HFFc6 (cell line): ENCODE data around the gene SLC16A1. TPM values are rescaled to one million over a fixed set of nuclear protein-coding genes. Genes with fewer than 3 reads are reported as not detected.

ENCODE experiments used
- DNase-seq: peaks from one replicate; pipeline ENCODE4 v3.0.0-alpha.2; 2018
- H3K27ac Mint-ChIP-seq: 2 replicates; pipeline ENCODE4 v1.8.0; 2020; ENCODE audit warnings: mild to moderate bottlenecking, mixed read lengths
- H3K27me3 Mint-ChIP-seq: 2 replicates; pipeline ENCODE4 v1.8.0; 2021; ENCODE audit warnings: mild to moderate bottlenecking, moderate library complexity, mixed read lengths; ENCODE audit not compliant: insufficient read depth
- H3K36me3 Mint-ChIP-seq: 2 replicates; pipeline ENCODE4 v1.8.0; 2021; ENCODE audit warnings: low read depth, mixed read lengths
- H3K4me1 Mint-ChIP-seq: 2 replicates; pipeline ENCODE4 v1.8.0; 2020; ENCODE audit warnings: low read depth, mixed read lengths
- H3K4me3 Mint-ChIP-seq: 2 replicates; pipeline ENCODE4 v1.8.0; 2020; ENCODE audit warnings: mild to moderate bottlenecking, moderate library complexity, mixed read lengths
- H3K9me3 Mint-ChIP-seq: 2 replicates; pipeline ENCODE4 v1.8.0; 2020; ENCODE audit warnings: mild to moderate bottlenecking, mixed read lengths
- long read RNA-seq: library from polyadenylated mRNA; unstranded; transcript quantifications from one replicate; pipeline ENCODE4 v2.0.0, GENCODE V29; 2019
- total RNA-seq, 6 experiments: library from RNA; stranded (reverse); fragmentation: NEBNext Ultra II Directional; extraction: Animal tissue kit (Norgen Biotek cat#: 25700); gene quantifications; 2 replicates in 1 of 6; 3 replicates in 5 of 6; pipeline ENCODE4 v1.2.3, GENCODE V29; 2021
- TF ChIP-seq, protein P1 (sequence below): fragments of 200-600 bp; sonication (generic); IDR thresholded peaks from 2 replicates; pipeline ENCODE4 v1.5.0; 2021; ENCODE audit warnings: antibody characterized with exemption, mild to moderate bottlenecking

SLC16A1 gene, protein sequence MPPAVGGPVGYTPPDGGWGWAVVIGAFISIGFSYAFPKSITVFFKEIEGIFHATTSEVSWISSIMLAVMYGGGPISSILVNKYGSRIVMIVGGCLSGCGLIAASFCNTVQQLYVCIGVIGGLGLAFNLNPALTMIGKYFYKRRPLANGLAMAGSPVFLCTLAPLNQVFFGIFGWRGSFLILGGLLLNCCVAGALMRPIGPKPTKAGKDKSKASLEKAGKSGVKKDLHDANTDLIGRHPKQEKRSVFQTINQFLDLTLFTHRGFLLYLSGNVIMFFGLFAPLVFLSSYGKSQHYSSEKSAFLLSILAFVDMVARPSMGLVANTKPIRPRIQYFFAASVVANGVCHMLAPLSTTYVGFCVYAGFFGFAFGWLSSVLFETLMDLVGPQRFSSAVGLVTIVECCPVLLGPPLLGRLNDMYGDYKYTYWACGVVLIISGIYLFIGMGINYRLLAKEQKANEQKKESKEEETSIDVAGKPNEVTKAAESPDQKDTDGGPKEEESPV
- 10 to 100 TPM; 61.0 to 95.0 (median 69.4) TPM for total RNA-seq
- long read RNA-seq, transcript SLC16A1-201 (5 exons, 3,910 nt) = major isoform, 21 of 60 reads
- long read RNA-seq, partial matches to known transcripts = 9 of 60 reads
- long read RNA-seq, other reads (novel, unspliced or antisense) = 30 of 60 reads

DNA sequence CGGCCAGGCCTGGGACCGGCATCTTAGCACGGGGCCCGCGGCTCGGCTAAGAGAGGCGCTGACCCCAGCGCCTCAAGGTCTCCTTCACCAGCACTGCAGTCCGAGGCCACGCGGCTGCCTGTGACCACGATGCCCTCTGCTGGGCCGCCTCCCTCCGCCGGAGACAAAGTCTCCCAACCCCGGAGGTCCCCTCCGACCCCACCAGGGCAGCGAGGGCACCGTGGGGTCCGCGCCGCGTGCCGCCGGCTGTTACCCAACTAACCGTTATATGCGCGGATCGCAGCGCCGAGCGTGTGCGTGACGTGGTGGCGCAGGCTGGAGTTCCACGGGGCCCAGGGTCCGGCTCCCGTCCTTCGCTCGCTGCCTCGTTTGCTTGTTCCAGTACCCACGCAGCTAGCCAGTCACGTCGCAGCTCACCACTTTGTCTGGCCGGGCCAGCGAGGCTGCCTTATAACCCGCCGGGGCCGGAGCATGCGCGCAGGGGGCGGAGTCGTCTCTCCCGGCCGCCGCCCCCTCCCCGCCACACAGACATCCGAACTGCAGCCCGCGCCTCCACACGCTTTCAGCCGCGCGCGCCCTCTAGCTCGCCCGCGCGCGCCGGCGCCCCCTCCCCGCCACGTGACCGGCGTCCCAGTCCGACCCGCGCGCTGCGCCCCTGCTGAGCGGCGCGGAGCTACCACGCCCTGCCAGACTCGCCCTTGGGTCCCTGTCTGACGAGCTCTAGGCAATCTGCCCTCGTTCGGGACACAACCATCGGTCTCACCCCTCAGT lies at the start of gene SLC16A1:
SLC16A1 (minus strand) TSS at position 424 of the 771 bp plus-strand sequence. CDS start 26,888 bp downstream, outside the sequence.
- peaks cover 62% of the 10 kb centered on the region for H3K4me1 Mint-ChIP-seq
- H3K27me3 Mint-ChIP-seq = peaks cover 4% of the 10 kb centered on the region
- TF ChIP-seq, protein P1, sequence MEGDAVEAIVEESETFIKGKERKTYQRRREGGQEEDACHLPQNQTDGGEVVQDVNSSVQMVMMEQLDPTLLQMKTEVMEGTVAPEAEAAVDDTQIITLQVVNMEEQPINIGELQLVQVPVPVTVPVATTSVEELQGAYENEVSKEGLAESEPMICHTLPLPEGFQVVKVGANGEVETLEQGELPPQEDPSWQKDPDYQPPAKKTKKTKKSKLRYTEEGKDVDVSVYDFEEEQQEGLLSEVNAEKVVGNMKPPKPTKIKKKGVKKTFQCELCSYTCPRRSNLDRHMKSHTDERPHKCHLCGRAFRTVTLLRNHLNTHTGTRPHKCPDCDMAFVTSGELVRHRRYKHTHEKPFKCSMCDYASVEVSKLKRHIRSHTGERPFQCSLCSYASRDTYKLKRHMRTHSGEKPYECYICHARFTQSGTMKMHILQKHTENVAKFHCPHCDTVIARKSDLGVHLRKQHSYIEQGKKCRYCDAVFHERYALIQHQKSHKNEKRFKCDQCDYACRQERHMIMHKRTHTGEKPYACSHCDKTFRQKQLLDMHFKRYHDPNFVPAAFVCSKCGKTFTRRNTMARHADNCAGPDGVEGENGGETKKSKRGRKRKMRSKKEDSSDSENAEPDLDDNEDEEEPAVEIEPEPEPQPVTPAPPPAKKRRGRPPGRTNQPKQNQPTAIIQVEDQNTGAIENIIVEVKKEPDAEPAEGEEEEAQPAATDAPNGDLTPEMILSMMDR = peak; percentile 63; the same call in 1 of the 2 replicates
- peaks cover 36% of the 10 kb centered on the region for H3K36me3 Mint-ChIP-seq
- H3K9me3 Mint-ChIP-seq = no peaks in the 10 kb centered on the region
- DNase-seq = peak; percentile 92
- H3K4me3 Mint-ChIP-seq = peak within 1 kb of the TSS; percentile 97
- peak within 1 kb of the TSS; percentile 98 for H3K27ac Mint-ChIP-seq

DNA sequence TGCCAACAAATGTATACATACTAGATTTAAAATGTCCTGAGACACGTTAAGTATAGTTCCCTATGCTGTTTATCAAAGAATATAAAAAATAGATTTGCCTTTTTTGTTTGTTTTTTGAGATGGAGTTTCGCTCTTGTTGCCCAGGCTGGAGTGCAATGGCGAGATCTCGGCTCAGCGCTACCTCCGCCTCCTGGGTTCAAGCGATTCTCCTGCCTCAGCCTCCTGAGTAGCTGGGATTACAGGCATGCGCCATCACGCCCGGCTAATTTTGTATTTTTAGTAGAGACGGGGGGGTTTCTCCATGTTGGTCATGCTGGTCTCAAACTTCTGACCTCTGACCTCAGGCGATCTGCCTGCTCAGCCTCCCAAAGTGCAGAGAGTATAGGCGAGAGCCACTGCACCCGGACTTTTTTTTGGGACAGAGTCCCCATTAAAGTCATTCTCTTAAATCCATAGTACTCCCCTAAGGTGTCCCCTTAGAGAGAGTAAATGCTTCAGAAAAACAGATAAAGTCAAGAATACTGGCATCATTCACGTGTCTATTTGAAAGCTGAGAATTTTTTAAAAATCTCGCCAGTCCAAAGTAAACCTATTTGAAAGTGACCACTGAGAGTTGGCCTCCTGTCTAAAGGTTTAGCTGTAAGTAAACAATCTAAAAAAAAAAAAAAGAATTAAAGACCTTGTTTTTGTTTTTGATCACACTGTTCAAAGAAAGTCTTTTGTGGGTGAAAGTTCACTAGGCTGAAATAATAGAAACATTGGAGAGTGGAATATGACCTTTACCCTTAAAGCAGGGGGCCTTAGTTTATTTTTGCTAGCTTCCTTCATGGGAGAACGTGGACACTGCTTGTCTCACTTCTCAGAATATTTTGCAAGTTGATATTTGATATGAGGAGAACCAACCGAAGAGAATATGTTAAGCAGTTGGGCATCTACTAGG lies 48.0 kb upstream of the SLC16A1 start:
- H3K9me3 Mint-ChIP-seq = no peaks in the 10 kb centered on the region
- peaks cover 9% of the 10 kb centered on the region for H3K36me3 Mint-ChIP-seq
- H3K4me3 Mint-ChIP-seq = no peak overlapping the region
- TF ChIP-seq, protein P1 = no peak
- H3K27me3 Mint-ChIP-seq = no peaks in the 10 kb centered on the region
- no peak for DNase-seq
- H3K4me1 Mint-ChIP-seq = peaks cover under 1% of the 10 kb centered on the region; the same call in 1 of the 2 replicates
- H3K27ac Mint-ChIP-seq = no peak overlapping the region

DNA sequence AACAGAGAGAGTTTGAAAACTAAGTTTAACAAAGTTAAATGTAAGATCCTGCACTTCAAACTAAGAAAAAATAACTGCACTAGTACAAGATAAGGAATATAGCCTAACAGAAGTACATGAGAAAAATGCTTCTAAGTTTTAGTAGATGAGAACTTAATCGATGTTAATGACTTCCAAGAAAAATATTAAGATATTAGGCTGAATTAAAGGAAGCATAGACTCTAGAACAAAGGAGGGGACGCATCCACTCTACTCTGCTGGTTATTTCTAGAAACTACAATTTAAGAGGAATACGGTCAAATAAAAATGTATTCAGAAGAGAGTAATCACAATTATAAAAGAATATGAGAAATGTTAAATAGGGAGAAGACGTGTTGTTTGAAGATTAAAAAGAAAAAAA lies 46.3 kb upstream of the SLC16A1 start:
- H3K9me3 Mint-ChIP-seq = no peaks in the 10 kb centered on the region
- TF ChIP-seq, protein P1 = no peak
- no peak overlapping the region for H3K4me3 Mint-ChIP-seq
- peaks cover 10% of the 10 kb centered on the region for H3K36me3 Mint-ChIP-seq
- no peak for DNase-seq
- no peaks in the 10 kb centered on the region for H3K27me3 Mint-ChIP-seq
- peaks cover 6% of the 10 kb centered on the region; the same call in 1 of the 2 replicates for H3K4me1 Mint-ChIP-seq
- no peak overlapping the region for H3K27ac Mint-ChIP-seq

DNA sequence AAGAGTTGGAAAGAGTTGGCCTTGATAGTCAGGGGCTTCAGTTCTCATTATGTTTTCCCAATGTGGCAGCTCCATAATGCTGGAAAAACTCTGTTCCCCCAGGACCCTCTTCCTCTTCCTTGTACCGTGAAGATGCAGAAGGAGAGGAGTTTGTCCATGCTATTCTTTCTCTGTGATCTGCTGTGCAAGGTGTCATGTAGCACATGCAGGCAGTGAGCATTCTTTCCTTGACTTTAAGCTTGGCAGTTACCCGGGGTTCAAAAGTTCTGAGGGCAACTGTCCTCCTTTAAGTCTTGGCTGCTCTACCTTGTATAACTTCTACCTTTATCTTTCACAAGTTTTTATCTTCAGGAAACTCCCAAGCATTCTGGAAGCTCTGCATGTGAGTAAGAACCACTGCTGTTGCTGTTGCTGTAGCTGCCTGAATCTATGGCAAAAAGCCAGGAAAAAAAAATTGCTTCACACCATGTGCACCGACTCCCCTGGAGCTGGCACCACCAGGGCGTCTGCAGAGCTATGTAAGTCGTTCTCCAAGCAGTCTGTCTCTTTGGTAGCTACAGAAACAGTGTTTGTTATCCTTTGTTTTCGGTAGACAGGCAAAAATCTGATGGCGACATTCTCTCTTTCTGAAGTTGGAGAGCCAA lies 42.7 kb upstream of the SLC16A1 start:
- H3K27ac Mint-ChIP-seq = no peak overlapping the region
- DNase-seq = peak; percentile 33
- peaks cover 20% of the 10 kb centered on the region for H3K4me1 Mint-ChIP-seq
- peaks cover 11% of the 10 kb centered on the region for H3K36me3 Mint-ChIP-seq
- no peaks in the 10 kb centered on the region for H3K27me3 Mint-ChIP-seq
- no peaks in the 10 kb centered on the region for H3K9me3 Mint-ChIP-seq
- H3K4me3 Mint-ChIP-seq = no peak overlapping the region
- TF ChIP-seq, protein P1 = no peak
